GM12873 (cell line): ENCODE measurements around the gene WWC1.

Experiments
- CTCF ChIP-seq: IDR thresholded peaks from 2 replicates; pipeline ENCODE4 v1.5.1; 2012; ENCODE audit warnings: low read depth, mild to moderate bottlenecking, moderate library complexity, low read length, control low read depth; ENCODE audit not compliant: insufficient read depth; ENCODE audit errors: missing control alignments

The WWC1 gene

GRCh38 chr5:168313596-168314204 lies 22.3 kb downstream of the WWC1 start:
- no peak for TF ChIP-seq CTCF

- no peak for TF ChIP-seq CTCF
These were observed 23.4 kb downstream of the WWC1 start for GRCh38 chr5:168314735-168315411.

- TF ChIP-seq CTCF, result no peak
These were observed 24.1 kb downstream of the WWC1 start for GRCh38 chr5:168315416-168316138.

GRCh38 chr5:168316139-168316578 lies 24.7 kb downstream of the WWC1 start:
- no peak for TF ChIP-seq CTCF

GRCh38 chr5:168317096-168317520 lies 25.7 kb downstream of the WWC1 start:
- no peak for TF ChIP-seq CTCF

GRCh38 chr5:168317521-168318147 lies 26.2 kb downstream of the WWC1 start:
- TF ChIP-seq CTCF, result no peak

GRCh38 chr5:168318240-168318639 lies 26.8 kb downstream of the WWC1 start:
- no peak for TF ChIP-seq CTCF
